HG02840 (cell line): Measurements from ENCODE around the gene NELFCD.

Experiments used
- ATAC-seq: cut with Tn5 transposase; IDR thresholded peaks from one replicate; pipeline ENCODE4 v1.9.1; 2021; ENCODE audit warnings: mild to moderate bottlenecking, moderate library complexity, moderate number of reproducible peaks; ENCODE audit not compliant: unreplicated experiment, low FRiP score

Gene NELFCD

DNA sequence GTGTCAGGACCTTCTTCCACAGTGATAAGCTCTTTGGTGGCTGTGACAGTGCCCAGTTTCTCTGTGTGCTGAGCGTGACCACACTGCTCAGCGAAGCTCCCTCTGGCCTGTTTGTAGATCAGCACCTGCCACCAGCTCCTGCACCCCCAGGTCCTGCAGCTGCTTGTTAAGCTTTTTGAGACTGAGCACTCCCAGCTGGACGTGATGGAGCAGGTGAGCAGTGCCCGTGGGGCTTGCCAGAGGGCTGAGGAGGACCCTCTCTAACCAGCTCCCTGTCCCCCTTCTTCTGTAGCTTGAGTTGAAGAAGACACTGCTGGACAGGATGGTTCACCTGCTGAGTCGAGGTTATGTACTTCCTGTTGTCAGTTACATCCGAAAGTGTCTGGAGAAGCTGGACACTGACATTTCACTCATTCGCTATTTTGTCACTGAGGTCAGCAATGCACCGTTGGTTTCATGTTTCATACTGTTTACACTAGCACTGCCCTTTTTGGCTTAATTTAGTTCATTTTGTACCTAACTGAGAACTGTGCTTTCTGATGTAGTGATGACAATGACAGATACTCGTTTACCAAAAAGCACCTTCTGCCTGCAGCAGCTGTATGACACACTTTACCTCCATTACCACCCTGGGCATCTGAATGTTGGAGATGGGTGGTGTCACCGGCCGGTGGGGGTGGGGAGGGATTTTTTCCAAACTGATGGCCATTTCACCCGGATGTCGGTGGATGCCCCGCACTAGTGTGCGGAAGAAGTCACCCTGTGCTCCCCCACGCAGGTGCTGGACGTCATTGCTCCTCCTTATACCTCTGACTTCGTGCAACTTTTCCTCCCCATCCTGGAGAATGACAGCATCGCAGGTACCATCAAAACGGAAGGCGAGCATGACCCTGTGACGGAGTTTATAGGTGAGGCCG, 12.5 kb downstream of the NELFCD start:
- ATAC-seq = no peak

DNA sequence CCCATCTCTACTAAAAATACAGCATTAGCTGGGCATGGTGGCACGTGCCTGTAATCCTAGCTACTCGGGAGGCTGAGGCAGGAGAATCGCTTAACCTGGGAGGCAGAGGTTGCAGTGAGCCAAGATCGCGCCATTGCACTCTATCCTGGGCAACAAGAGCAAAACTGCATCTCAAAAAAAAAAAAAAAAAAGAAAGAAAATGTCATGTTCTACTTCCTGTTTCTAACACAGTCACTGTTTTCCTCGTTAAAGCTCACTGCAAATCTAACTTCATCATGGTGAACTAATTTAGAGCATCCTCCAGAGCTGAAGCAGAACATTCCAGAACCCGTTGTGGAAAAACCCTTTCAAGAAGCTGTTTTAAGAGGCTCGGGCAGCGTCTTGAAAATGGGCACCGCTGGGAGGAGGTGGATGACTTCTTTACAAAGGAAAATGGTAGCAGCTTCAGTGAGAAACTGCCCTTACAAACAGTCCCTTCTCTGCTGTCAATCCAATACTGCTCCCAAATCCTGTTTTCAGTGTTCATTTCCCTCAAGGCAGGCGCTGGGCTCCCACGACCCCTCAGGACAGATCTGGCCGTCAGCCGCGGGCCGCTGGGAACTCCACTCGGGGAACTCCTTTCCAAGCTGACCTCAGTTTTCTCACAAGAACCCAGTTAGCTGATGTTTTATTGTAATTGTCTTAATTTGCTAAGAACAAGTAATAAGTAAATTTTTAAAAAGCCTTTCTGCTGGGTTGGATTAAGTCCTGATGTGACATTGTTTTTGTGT, 13.5 kb downstream of the NELFCD start:
- no peak for ATAC-seq

DNA sequence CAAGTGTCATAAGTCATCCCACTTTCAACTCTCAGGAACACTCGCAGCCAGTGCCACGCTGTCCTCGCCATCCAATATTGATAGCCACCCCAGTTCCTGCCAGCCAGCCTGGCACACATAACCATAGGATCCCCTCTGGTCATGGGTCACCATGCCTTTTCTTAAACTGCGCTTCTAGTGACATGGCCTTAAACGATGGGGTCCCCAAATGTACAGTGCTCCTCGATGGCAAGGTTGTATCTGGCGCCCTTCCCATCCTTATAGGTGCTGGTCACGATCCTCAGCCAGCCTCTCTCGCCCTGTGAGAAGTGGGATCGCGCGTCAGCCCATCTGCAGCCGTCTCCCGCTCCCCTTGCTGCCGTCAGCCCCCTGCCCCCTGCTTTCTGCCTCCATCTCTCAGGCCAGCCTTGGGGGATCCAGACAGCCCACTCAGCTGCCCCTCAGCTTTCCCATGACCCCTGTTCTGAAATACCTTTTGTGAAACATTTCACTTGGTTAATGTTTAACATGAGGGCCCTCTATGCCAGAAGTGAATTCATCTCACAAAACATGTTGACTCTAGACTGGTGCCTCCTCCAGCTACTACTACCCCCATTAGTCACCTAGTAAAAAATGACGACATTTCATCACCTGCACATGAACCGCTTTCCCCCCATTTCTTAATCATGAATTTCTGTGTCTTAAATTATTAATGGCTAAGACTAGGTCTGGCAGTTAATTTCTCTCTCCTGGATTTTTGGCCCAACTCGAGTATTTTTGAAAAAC, 14.6 kb downstream of the NELFCD start:
- ATAC-seq = no peak

DNA sequence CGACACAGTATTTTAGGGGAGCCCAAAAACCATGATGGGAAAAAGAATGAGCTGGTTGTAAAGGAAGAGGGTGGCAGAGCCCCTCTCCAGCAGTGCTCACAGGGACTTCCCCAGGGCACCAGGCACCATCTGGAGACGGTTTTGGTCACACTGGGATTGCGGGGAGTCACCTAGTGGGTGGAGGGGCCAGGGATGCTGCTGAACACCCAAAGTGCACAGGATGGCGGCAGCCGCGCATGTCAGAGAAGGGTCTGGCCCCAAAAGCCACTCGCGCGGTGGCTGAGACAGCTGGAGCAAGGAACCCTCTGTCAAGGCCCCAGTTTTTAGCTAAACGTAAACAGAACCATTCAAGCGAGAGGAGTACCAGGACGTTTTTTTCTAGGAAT, 15.2 kb downstream of the NELFCD start:
- ATAC-seq = no peak

DNA sequence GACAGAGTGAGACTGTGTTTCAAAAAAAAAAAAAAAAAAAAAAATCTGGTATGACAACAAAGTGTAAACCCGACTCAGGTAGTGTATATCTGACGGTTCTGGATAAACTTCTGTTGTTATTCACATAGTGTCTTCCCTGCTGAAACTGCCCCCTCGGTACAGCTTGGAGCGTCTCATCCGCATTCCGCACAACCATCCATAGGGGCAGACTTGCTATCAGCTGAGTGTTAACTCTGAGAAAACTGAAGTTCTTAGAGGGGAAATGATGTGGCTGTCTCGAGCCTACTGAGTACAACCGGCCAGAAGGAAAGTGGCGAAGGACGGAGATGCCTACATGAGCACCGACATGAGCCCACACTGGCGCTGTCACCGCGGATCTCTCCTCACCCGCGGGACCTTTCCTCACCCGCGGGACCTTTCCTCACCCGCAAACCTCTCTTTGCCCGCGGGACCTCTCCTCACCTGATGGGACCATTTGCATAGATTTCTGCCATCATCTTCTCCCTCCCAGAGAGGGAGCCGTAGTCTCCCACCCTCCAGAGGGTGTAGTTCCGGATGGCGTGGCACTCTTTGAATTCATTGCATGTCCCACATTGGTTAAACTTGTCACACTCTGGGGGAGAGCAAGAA, 16.2 kb downstream of the NELFCD start:
- no peak for ATAC-seq

DNA sequence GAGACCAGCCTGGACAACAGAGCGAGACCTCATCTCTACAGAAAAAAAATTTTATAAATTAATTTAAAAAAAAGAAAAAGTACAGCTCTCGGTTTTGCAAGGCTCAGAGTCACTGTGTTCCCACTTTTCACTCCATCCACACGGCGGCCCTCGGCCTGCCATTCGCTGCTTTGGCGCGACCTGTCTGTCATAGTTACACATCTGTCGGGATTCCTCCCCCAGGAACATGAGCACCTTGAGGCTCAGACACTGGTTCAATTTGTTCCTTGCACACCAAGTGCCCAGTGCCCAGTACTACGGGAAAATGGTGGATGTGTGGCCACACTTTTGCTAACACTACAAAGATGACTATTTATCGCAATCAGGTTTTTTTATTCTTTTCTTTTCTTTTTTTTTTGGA, 17.6 kb downstream of the NELFCD start:
- no peak for ATAC-seq

DNA sequence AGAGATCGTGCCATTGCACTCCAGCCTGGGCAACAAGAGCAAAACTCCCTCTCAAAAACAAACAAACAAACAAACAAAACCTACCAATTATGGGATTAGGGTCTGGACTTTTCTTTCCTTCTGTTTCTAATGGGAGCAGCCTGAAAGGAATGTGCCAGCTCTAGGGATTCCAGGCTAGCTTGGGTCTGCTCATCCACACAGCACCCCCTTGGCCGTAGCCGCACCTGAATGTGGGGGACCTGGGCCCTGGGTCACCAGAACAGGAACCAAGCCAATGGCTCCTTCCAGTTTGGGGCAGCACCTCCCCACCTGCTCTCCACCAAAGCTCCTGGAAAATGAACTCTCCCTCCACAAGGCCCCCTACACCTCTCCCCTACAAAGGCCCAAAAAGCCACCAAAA, 19.3 kb downstream of the NELFCD start:
- no peak for ATAC-seq

DNA sequence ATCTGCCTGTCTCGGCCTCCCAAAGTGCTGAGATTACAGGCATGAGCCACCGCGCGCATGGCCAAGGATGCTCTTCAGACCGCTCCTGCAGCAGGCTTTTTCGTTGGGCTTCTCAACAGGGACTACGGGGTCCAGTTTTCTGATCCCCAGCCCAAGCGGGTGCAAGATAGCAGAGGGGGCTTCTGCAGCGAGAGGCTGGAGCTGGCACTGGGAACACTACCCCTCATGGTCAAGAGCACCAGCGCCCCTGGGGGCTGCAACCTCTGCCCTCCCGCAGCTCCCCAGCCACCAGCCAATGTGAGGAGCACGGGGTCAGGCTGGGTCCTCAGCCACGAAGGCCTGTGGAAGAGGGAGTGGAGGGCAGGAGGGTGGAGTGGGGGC, 20.0 kb downstream of the NELFCD start:
- no peak for ATAC-seq

DNA sequence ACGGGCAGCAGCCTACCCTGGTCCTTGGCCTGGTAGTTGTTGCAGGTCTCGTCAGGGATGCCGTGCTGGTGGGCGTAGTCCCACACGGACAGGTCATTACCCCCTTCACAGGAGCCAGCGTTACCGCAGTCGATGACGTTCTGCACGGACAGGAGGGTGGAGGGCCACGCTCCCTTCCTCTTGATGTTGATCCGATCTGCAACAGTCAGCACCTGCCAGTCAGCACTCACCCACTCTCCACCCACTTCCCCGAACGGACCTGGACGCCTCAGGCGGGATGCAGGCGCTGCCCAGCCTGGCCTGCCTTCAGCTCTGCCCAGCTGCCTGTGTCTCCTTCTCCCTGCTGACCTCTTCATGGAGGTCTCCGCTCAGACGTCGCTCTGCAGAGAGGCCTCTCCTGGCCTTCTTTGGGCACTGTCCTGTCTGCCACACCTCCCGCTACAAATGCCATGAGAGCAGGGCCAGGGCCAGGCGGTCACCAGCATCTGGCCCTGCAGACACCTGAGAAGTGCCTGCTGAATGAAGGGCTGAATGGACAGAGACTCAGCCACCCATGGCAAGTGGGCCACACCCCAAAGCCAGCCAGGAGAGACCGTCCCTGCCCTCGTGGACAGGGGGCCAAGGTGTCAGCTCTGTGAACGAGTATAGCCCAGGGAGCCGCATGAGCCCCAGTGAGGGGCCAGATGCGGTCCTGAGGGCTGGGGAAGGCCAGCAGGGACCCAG, 20.6 kb downstream of the NELFCD start:
- ATAC-seq = no peak

DNA sequence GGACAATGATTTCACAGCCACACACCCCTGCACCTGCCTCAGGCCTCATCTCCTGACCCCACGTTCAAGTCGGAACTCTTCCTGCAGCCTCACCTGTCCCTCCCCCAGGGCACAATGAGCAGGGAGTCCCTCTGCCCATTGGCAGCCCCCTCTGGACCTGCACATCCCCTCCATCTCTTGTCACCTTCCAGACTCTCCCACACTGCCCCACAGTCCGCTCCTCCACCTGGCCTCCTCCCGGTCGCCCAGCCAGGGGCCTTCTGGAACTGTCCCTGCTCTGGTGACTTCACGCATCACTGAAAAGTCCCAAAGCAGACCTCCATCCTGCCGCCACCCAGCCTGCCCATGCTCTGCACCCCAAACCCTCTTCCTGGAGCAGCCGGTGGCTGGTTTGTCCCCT, 21.3 kb downstream of the NELFCD start:
- ATAC-seq = no peak

DNA sequence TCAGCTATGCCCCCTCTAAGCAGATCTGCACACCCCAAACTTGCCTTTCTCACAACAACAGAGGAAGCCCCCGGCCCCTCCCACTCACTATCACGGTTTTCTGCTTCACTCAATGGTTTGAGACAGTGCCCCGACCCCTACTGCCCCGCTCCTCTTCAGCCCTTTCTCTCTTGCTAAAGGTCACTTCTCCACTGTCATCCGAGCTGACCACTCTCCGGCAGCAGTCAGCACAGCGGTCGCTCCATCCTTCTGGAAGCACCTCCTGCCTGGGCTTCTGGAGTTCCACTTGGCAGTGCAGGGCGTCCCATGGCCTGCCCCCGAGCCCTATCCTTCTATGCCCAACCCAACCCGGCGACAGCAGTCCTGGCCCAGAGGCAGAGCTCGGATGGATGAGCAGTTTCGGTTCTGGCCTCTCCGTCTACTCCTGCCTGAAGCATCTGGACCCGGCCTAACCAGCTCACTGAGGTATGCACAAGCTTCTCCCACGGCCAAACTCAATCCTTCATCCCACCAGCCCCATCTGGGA, 21.9 kb downstream of the NELFCD start:
- no peak for ATAC-seq

DNA sequence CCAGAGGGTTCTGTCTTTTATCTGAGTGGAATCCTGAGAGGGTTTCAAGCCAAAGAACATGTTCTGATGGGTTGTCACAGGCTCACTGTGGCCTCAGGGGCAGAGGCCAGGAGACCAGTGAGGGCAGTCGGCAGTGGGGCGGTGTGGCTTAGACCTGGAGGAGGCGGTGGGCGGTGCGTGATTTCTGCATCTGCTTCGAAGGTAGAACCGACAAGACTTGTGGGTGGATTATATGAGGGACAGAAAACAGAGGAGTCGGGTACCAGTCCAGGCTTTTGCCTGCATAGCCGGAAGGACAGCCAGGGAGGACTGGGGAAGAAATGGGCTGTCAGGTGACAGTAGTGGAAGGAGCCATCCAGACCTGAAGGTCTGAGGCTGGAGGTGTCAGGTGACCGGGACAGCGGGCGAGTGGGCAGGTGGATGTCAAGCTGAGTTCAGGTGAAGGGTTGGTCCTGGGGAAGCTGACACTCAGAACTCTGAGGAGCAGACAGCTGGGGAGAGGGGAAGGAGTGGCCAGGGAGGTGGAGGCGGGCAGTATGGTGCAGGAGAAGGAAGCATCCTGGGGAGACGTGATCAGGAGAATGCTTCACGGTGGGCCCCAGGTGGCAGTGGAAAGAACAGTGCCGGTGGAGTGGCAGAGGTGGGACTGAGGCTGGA, 22.9 kb downstream of the NELFCD start:
- no peak for ATAC-seq

DNA sequence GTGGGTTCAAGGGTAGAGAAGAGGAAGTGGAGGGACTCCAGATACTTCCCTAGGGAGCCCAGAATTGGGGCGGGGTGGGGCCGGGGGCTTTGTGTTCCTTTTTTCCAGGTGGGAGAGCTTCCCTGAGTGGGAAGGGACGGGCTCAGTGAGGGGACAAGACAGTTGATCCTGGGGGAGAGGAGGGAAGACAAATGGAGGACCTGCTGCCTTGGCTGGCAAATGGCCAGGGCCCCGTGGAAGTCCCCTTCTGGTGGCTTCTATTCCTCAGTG, 23.4 kb downstream of the NELFCD start:
- ATAC-seq = no peak

DNA sequence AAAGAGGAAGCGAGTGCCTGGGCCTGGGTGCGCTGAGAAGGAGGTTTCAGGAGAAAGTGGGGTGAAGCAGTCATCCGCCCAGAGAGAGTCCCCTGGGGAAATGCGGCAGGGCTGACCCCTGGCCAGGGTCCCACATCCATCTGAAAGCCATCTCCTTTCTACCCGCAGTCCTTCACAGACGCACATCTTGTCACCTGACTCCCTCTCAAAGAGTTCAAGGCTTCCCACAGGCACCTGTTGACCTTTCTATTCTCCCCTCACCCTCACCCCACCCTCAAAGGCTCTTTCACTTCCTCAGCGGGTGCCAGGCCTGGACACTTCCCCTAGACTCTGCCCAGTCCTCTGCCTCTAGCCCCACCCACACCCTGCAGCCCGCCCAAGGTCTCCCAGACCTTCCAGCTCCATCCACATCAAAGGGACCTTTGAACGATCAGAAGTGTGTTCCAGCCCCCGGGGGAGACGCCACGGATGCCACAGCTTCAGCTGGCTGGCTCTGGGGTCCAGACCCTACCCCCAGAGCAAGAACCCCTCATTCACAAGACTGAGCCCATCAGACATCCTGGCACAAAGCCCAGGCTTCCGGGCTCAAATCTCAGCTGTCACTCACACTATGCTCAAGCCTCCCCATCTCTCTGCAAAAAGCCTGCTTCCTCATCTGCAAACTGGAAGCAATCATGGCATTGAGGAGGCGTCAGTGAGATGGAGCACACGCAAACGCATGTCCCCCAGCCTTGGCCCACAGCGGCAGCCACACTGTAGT, 23.9 kb downstream of the NELFCD start:
- ATAC-seq = peak; percentile 44

DNA sequence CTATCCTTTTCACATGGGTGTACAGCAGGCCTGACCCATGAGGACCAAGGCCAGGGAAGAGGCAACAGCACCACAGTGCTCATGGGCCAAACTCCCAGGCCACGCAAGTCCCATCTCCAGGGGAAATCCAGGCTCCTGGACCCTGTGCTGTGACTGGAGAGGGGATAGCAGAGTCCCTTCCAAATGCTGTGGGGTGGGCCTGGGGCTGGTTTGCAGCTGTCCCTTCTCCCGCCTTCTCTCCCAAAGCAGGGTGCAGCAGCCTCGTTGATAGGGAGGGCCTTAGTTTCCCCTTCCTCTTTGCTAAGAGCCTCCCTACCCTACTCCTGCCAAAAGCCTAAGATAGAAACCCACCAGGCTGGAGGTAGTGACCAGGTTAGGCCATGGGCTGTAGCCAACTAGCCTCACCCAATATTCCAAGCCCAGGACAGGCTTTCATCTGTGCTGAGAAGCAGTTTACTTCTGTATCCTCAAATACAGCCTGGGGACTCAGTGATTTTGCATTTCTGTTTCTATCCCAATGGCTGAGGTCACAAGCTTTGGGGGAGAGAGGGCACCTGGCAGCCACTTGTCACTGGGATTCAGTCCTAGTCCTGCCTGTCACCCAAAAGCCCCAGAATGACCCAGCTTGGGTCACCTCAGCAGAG, 24.6 kb downstream of the NELFCD start:
- no peak for ATAC-seq

DNA sequence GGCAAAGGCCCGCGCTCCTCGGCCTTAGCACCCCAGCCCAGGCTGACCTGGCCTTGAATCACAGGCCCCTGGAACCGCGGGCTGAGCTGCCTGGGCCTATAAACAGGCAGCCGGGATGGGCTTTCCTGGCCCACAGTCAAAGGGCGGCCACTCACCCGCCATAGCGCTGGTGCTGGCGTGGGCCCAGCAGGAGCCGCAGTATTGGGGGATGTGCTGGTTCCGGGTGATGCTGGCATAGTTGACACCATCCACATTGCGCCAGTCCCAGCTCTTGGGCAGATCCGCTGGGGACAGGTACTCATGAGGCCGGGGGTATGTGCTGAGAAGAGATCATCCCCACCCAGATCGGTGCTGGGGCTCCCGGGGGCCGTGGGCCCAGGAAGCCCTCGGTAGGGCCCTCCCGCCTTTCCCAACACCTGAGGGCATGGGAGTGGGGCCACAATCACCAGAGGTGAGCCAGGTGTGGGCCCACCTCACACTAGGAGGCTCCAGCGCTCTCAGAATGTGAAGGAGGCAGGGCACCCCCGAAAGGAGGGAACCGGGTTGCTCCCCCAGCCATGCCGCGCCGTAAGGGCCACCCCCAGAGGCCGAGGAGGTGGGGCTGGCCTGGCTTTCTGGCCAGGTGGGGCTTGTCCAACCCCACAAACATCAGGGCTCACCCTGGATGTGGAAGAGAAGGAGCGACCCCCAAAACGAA, 25.3 kb downstream of the NELFCD start:
- ATAC-seq = no peak

DNA sequence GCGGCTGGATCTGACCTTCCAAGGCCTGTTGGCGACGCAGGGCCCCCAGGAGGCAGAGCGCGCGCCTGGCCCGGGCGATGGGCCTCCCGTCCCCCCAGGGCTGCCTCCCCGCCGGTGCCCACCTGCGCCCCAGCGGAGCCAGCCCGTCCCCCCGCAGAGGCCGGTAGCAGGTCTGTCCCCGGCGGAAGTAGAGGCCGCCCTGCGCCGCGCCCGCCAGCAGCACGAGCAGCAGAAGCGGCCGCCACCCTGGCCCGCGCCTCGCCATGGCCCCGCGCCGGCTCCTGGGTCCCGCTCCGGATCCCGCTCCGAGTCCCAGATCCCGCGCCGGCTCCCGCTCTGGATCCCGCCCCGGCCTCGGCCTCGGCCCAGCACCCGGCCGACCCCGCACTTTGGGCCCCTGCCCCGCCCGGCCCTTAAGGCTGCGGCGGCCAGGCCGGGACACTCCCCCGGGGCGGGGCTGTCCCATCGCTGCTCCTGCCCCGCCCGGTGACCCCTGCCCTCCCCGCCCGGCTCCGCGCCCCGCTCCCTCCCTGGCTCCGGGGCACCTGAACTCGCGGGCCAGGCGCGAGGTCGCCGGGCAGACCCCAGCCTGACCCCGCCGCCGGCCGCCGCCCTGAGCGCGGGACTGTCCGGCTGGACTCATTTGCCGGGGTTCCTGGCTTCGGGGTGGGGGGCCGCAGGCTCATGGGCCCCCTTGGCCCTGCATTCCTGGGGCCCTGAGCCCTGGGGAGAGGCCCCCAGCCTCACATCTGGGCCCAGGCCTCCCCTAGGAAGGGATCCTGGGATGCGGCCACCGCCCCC, 26.0 kb downstream of the NELFCD start, which contains the start of gene CTSZ:
Gene CTSZ, minus strand, starts transcription at position 391 of the 801 bp plus-strand sequence. Its CDS starts 126 bp downstream, at position 265.
- no peak for ATAC-seq
